Measurements from ENCODE around the gene ZC3H6.

- no peak for TF ChIP-seq POLR2A (IDR thresholded peaks at IDR 0.05; ENCODE audit: low read depth, low read length)
- no peak for TF ChIP-seq BHLHE40 (IDR thresholded peaks at IDR 0.05; ENCODE audit: low read depth, low read length)
- TF ChIP-seq CEBPB (IDR thresholded peaks at IDR 0.05; ENCODE audit: low read depth, low read length): no peak
- TF ChIP-seq RAD21 (IDR thresholded peaks at IDR 0.05; ENCODE audit: low read length): no peak
- TF ChIP-seq CTCF (conservative IDR thresholded peaks at IDR 0.05; ENCODE audit: low read depth, low read length): no peak
- no peak for TF ChIP-seq RFX5 (IDR thresholded peaks at IDR 0.05; ENCODE audit: low read depth, low read length)
- no peak for TF ChIP-seq MXI1 (IDR thresholded peaks at IDR 0.05; ENCODE audit: borderline replicate concordance, low read depth, low read length)
- no peak for TF ChIP-seq NFE2L2 (IDR thresholded peaks at IDR 0.05; ENCODE audit: low read depth, low read length)
- TF ChIP-seq RCOR1 (IDR thresholded peaks at IDR 0.05; ENCODE audit: insufficient replicate concordance, low read length): no peak
- TF ChIP-seq SMC3 (IDR thresholded peaks at IDR 0.05; ENCODE audit: low read depth, low read length): no peak
Observed at GRCh38 chr2:112332123-112332696, 56.8 kb downstream of the ZC3H6 start.

Measured in IMR-90 (cell line).